H1 (cell line): ENCODE data around the gene HNRNPDL.

Source experiments
- ASH2L ChIP-seq: fragments of 200-600, 300-600 bp; sonication (generic); IDR thresholded peaks from one replicate; pipeline ENCODE4 v1.7.1; 2017; ENCODE audit warnings: low read length
- CBX8 ChIP-seq: fragments of 300-800, 300-1000 bp; sonication (generic); IDR thresholded peaks from 2 replicates; pipeline ENCODE4 v1.7.1; 2016; ENCODE audit warnings: low read depth, low read length, borderline replicate concordance
- CTCF ChIP-seq, 3 experiments: IDR thresholded peaks; 1 replicate in 2 of 3; 2 replicates in 1 of 3; pipeline versions ENCODE4 v1.5.1 to v1.6.1; 2011; ENCODE audit warnings: low read length in 3 of 3, mild to moderate bottlenecking in 3 of 3, inconsistent platforms in 2 of 3, low read depth in 1 of 3, moderate library complexity in 1 of 3; ENCODE audit not compliant: insufficient read depth in 1 of 3; ENCODE audit errors: control extremely low read depth in 1 of 3
- POLR2AphosphoS5 ChIP-seq: IDR thresholded peaks from 2 replicates; pipeline ENCODE4 v1.6.1; 2011; ENCODE audit warnings: low read depth, low read length
- RAD21 ChIP-seq, 2 experiments: IDR thresholded peaks in 1 of 2; conservative IDR thresholded peaks in 1 of 2; 2 replicates each; pipeline ENCODE4 v1.6.1; 2011; ENCODE audit warnings: low read depth in 2 of 2, low read length in 2 of 2, improper control_type of control experiment in 1 of 2, inconsistent platforms in 1 of 2, mild to moderate bottlenecking in 1 of 2, moderate library complexity in 1 of 2

GRCh38 chr4:82376109-82376508, 54.2 kb downstream of the HNRNPDL start:
- TF ChIP-seq CBX8 (no peak), CTCF (IDR thresholded peaks at IDR 0.05; ENCODE audit: control extremely low read depth in 1 of 3, insufficient read depth in 1 of 3, low read depth in 1 of 3, low read length in 3 of 3) (no peak), POLR2AphosphoS5 (no peak), ASH2L (no peak), RAD21 (IDR thresholded peaks at IDR 0.05 in 1 of 2, conservative IDR thresholded peaks at IDR 0.05 in 1 of 2; ENCODE audit: low read depth in 2 of 2, low read length in 2 of 2) (no peak)
